OCI-M2 (cell line): Measurements from ENCODE around the gene MFAP2.
A peak's percentile ranks its signal among the peaks of the same experiment; 100 is the strongest.
"Not testable (repeated sequence)": the region's sequence is repeated elsewhere in the genome, so short reads cannot be mapped to it uniquely, and the experiment has no call there.

Experiments used
- DNase-seq: peaks from one replicate; lab custom pipeline; 2025; ENCODE audit not compliant: unreplicated experiment; lab: John Stamatoyannopoulos, UW

The MFAP2 gene

DNA sequence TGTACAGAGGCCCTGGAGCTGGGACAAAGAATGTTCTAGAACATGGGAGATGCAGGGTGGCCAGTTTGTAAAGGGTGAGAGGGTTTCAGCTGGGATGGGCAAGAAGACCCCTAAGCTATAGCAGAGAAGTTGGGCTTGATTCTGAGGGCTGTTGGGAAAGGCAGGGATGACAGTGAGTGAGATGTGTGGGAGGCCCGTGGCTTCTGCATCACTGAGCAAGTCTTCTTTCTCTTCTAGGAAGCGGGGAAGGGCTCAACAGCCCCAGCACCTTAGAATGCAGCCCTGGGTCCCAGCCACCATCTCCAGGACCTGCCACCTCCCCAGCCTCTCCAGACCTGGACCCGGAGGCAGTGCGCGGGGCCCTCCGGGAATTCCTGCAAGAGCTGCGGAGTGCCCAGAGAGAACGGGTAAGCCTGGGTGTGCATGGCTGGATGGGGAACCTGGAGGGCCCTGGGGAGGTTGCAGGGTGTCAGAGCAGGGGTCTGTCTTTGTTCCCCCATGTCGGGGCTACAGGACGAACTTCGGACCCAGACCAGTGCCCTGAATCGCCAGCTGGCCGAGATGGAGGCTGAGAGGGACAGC, 14.8 kb downstream of the MFAP2 start:
- DNase-seq = no peak

GRCh38 chr1:16964169-16964568, 16.3 kb downstream of the MFAP2 start:
- not testable (repeated sequence) for DNase-seq

GRCh38 chr1:16961297-16962133, 18.9 kb downstream of the MFAP2 start:
- no peak for DNase-seq

DNA sequence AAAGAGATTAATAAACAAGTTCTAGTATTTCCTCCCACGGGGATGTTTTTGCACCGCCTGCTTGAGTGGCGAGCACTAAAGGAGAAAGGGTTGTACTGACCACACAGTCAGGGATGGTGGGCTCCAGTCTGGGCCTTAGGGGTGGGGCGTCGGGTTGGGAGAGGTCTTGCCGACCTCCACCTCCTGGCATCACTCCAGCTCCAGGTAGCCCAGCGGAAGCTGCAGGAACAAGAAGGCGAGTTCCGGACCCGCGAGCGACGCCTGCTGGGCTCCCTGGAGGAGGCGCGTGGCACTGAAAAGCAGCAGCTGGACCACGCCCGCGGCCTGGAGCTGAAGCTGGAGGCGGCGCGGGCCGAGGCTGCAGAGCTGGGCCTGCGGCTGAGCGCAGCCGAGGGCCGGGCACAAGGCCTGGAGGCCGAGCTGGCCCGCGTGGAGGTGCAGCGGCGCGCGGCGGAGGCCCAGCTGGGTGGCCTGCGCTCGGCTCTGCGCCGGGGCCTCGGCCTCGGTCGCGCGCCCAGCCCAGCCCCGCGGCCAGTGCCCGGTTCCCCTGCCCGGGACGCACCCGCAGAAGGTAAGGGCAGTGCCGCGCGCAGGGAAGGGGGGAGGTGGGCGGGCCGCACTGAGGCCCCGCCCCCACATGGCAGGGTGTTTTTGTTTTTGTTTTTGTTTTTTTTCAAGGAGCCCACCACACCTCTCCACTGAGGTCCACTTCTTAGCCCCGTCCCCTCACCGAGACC, 19.7 kb downstream of the MFAP2 start:
- peak; percentile 3 for DNase-seq

DNA sequence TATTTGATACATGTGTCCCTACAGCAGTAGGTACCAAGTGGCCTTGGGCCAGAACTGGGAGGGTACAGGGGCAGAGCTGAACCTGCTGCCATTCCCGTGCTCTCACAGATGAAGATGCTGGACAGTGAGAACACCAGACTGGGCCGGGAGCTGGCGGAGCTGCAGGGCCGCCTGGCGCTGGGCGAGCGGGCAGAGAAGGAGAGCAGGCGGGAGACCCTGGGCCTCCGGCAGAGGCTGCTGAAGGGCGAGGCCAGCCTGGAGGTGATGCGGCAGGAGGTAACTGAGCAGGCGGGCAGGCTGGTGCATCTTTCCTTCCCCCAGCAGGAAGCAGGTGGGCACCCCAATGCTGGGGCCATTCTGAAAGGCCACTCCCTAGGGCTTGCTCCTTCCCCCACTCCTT, 21.9 kb downstream of the MFAP2 start:
- no peak for DNase-seq

GRCh38 chr1:16957731-16958130, 22.7 kb downstream of the MFAP2 start:
- no peak for DNase-seq

DNA sequence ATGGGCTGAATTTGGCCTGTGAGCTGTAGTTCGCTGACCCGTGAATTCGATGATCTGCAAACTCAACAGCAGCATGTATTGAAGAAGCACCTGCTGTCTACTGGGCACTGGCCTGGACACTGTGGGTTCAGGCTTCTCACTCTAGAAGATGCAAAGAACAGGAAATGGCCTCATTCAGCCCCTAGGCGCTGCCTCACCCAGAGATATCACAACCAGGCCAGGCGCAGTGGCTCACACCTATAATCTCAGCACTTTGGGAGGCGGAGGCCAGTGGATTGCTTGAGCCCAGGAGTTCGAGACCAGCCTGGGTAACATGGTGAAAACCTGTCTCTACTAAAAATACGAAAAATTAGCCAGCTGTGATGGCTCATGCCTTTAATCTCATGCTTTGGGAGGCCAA, 23.6 kb downstream of the MFAP2 start:
- DNase-seq = no peak

DNA sequence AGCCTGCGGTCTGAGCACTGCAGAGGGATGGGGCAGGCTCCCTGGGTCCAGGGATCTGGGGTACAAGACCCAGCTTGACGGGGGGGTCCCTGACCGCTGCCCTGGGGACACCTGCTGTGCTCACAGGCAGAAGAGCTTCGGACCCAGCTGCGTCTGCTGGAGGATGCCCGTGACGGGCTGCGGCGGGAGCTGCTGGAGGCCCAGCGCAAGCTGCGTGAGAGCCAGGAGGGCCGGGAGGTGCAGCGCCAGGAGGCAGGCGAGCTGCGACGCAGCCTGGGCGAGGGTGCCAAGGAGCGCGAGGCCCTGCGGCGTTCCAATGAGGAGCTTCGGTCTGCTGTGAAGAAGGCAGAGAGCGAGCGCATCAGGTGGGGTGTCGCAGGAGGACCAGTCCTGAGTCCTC, 25.2 kb downstream of the MFAP2 start:
- DNase-seq = no peak

- DNase-seq = no peak
These were observed 25.8 kb downstream of the MFAP2 start for GRCh38 chr1:16954579-16954978.

- not testable (repeated sequence) for DNase-seq
These were observed 28.0 kb downstream of the MFAP2 start for GRCh38 chr1:16952376-16952775.

- DNase-seq = not testable (repeated sequence)
These were observed 31.4 kb downstream of the MFAP2 start for GRCh38 chr1:16949026-16949425.

GRCh38 chr1:16948282-16948891, 32.0 kb downstream of the MFAP2 start:
- not testable (repeated sequence) for DNase-seq

GRCh38 chr1:16946646-16947045, 33.8 kb downstream of the MFAP2 start:
- DNase-seq = no peak

DNA sequence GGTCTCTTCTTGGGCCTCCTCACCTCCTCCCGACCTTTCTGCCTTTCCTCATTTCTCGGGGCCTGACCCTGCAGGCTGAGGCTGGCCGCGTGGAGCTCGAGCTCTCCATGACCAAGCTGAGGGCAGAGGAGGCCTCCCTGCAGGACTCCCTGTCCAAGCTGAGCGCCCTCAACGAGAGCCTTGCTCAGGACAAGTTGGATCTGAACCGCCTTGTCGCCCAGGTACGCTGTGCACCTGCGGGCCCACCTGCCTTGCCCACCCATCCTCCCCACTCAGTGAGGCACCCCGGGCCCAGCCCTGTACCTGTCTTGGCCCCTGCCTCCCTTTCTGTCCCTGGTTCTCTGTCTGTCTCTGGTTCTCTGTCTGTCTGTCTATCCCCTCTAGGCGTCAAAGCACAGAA, 34.2 kb downstream of the MFAP2 start:
- not testable (repeated sequence) for DNase-seq

- not testable (repeated sequence) for DNase-seq
These were observed 34.9 kb downstream of the MFAP2 start for GRCh38 chr1:16945512-16945911.

GRCh38 chr1:16944038-16944437, 36.4 kb downstream of the MFAP2 start:
- no peak for DNase-seq

DNA sequence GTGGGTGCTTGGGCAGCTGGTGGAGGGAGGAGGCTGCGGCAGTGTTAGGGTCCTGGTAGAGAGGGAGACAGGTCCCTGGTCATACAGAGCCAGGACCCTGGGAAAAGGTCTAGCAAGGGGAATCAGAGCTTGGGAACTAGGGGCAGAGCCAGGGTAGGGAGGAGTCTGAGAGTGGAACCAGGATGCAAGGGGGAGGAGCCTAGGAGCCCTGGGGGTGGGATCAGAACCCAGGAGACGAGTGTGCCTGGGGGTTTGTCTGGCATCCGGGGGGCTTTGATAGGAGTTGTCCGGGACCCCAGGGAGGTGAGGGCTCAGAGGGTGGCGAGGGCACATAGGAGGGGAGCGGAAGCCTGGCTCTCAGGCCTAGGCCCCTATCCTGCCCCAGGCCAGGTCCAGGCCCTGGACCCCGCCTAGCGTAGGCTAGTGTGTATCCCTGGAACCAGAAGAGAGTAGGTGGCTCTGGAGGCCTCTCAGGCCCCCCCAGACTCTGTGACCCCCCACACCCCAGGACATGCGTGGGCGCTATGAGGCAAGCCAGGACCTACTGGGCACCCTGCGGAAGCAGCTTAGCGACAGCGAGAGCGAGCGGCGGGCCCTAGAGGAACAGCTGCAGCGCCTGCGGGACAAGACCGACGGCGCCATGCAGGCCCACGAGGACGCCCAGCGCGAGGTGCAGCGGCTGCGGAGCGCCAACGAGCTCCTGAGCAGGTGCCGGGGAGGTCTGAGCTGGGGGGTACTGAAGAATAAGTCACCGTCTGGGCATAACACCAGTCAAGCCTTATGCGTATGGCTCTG, 40.8 kb downstream of the MFAP2 start:
- DNase-seq = not testable (repeated sequence)

DNA sequence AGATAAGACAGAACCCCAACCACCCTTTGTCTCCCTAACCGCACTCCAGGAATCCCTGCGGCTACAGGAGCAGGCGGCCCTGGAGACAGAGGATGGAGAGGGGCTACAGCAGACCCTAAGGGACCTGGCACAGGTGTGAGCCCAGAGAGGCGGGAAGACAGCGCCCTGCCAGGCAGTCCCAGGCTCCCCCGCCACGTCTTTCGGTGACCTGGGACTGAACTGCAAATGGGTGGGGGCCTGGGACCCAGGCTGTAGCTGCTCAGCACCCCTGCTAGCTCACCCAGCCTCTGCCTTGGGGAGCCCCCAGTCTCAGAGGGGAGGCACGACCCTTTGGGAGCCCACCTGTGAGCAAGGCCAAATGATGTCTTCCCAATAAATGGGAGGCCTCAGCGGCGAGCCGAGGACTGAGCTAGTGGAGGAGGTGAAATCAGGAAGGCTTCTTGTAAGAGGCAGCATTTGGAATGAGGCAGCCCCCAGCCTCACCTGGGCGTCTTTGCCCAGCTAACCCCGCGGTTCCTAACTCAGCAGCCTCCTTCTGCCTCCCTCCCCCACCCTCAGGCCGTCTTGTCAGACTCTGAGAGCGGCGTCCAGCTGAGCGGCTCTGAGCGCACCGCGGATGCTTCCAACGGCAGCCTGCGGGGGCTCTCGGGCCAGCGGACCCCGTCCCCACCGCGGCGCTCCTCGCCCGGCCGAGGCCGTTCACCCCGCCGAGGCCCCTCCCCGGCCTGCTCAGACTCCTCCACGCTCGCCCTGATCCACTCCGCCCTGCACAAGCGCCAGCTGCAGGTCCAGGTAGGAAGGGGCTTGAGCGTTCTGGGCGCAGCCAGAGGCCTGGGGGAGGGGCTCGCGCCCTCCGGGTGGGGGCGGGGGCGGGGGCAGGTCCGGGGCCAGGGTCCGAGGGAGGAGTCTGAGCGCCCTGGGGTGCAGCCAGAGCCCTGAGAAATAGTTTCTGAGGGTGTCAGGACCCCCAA, 41.8 kb downstream of the MFAP2 start:
- no peak for DNase-seq

DNA sequence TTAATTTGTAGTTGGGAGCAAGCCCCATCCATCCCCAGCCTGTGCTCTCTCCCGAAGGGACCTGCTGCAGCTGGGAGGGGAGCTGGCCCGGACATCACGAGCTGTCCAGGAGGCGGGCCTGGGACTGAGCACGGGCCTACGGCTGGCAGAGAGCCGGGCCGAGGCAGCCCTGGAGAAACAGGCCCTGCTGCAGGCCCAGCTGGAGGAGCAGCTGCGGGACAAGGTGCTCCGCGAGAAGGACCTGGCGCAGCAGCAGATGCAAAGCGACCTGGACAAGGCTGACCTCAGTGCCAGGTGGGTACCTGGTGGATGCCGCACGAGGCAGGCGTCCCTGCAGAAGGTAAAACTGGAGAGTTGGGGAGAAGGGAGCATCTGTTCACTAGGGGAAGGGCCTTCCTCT, 43.8 kb downstream of the MFAP2 start:
- not testable (repeated sequence) for DNase-seq
